Astrocyte (in vitro differentiated cells and primary cell): ENCODE measurements around the gene FMN1. TPM values are rescaled to one million over a fixed set of nuclear protein-coding genes. Genes with fewer than 3 reads are reported as not detected.

Experiments used
- DNase-seq: peaks from one replicate; pipeline ENCODE4 v3.0.0-alpha.2; 2010; ENCODE audit warnings: low read depth
- FAIRE-seq: peaks from 2 replicates; lab custom pipeline; 2011; peaks lifted over from hg19 to GRCh38; lab: Jason Lieb, UNC
- H2AFZ ChIP-seq: 2 replicates; pipeline ENCODE4 v1.6.0; 2012; ENCODE audit warnings: low read depth, low read length, inconsistent platforms
- H3K27ac ChIP-seq: 2 replicates; pipeline ENCODE4 v1.5.1; 2011; ENCODE audit warnings: low read depth, low read length, inconsistent platforms
- H3K27me3 ChIP-seq: 2 replicates; pipeline ENCODE4 v1.6.0; 2011; ENCODE audit warnings: low read length, inconsistent platforms; ENCODE audit not compliant: insufficient read depth
- H3K36me3 ChIP-seq: 2 replicates; pipeline ENCODE4 v1.5.1; 2011; ENCODE audit warnings: low read length, inconsistent platforms; ENCODE audit not compliant: insufficient read depth
- H3K4me1 ChIP-seq: 2 replicates; pipeline ENCODE4 v1.5.1; 2011; ENCODE audit warnings: low read length, inconsistent platforms; ENCODE audit not compliant: insufficient read depth
- H3K4me2 ChIP-seq: 2 replicates; pipeline ENCODE4 v1.6.0; 2012; ENCODE audit warnings: low read length, inconsistent platforms
- H3K4me3 ChIP-seq: 2 replicates; pipeline ENCODE4 v1.5.1; 2011; ENCODE audit warnings: low read depth, mild to moderate bottlenecking, low read length, inconsistent platforms; ENCODE audit not compliant: insufficient read depth
- H3K79me2 ChIP-seq: 2 replicates; pipeline ENCODE4 v1.6.0; 2012; ENCODE audit warnings: mild to moderate bottlenecking, low read length, inconsistent platforms; ENCODE audit not compliant: insufficient read depth
- H3K9ac ChIP-seq: 2 replicates; pipeline ENCODE4 v1.6.0; 2012; ENCODE audit warnings: mild to moderate bottlenecking, low read length, inconsistent platforms
- H3K9me3 ChIP-seq: 2 replicates; pipeline ENCODE4 v1.5.1; 2012; ENCODE audit warnings: low read depth, mild to moderate bottlenecking, low read length, inconsistent platforms; ENCODE audit not compliant: insufficient read depth
- H4K20me1 ChIP-seq: 2 replicates; pipeline ENCODE4 v1.6.0; 2012; ENCODE audit warnings: low read length, inconsistent platforms; ENCODE audit not compliant: insufficient read depth
- H3K27ac Mint-ChIP-seq: one replicate; pipeline ENCODE4 v1.8.0; 2021; ENCODE audit warnings: mild to moderate bottlenecking, mixed read lengths; ENCODE audit not compliant: unreplicated experiment
- H3K27me3 Mint-ChIP-seq: one replicate; pipeline ENCODE4 v1.8.0; 2021; ENCODE audit warnings: low read depth, mixed read lengths; ENCODE audit not compliant: unreplicated experiment
- H3K36me3 Mint-ChIP-seq: one replicate; pipeline ENCODE4 v1.8.0; 2021; ENCODE audit warnings: low read depth, mixed read lengths; ENCODE audit not compliant: unreplicated experiment
- H3K4me1 Mint-ChIP-seq: one replicate; pipeline ENCODE4 v1.8.0; 2021; ENCODE audit warnings: low read depth, mixed read lengths; ENCODE audit not compliant: unreplicated experiment
- H3K4me3 Mint-ChIP-seq: one replicate; pipeline ENCODE4 v1.8.0; 2021; ENCODE audit warnings: mild to moderate bottlenecking, moderate library complexity, mixed read lengths; ENCODE audit not compliant: unreplicated experiment
- H3K9me3 Mint-ChIP-seq: one replicate; pipeline ENCODE4 v1.8.0; 2021; ENCODE audit warnings: mild to moderate bottlenecking, mixed read lengths; ENCODE audit not compliant: unreplicated experiment
- EZH2 ChIP-seq: IDR thresholded peaks from 2 replicates; pipeline ENCODE4 v1.6.1; 2012; ENCODE audit warnings: mild to moderate bottlenecking, low read length, inconsistent platforms; ENCODE audit not compliant: insufficient read depth
- total RNA-seq: library from RNA; stranded (reverse); gene quantifications from 2 replicates; pipeline ENCODE4 v1.2.1, GENCODE V29; 2021
- TF ChIP-seq, protein P1 (sequence below): IDR thresholded peaks from 2 replicates; pipeline ENCODE4 v1.5.1; 2011; ENCODE audit warnings: low read depth, mild to moderate bottlenecking, inconsistent platforms, low read length, moderate library complexity; ENCODE audit not compliant: insufficient read depth

FMN1 gene
- total RNA-seq, 1 donor from 2014 or later: 5.3 TPM

DNA sequence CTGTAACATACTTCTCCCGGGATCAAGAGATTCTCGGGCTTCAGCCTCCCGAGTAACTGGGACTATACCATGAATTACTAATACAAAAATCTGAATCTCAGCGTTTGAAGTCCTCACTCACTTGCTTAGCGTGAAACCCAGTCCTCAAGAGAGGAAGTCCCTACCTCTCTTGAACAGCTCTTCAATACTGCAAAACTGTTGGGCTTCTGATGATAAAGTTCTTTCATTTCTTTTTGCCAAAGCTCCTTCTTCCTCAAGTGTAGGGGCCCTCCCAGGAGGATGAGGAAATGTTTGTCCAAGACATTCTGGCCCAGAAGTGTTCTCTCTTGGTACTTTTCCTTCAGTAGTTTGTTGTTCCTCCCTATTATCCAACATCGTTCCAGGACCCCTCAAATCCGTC, 48.5 kb downstream of the FMN1 start:
- no peak for TF ChIP-seq EZH2
- TF ChIP-seq, protein P1, sequence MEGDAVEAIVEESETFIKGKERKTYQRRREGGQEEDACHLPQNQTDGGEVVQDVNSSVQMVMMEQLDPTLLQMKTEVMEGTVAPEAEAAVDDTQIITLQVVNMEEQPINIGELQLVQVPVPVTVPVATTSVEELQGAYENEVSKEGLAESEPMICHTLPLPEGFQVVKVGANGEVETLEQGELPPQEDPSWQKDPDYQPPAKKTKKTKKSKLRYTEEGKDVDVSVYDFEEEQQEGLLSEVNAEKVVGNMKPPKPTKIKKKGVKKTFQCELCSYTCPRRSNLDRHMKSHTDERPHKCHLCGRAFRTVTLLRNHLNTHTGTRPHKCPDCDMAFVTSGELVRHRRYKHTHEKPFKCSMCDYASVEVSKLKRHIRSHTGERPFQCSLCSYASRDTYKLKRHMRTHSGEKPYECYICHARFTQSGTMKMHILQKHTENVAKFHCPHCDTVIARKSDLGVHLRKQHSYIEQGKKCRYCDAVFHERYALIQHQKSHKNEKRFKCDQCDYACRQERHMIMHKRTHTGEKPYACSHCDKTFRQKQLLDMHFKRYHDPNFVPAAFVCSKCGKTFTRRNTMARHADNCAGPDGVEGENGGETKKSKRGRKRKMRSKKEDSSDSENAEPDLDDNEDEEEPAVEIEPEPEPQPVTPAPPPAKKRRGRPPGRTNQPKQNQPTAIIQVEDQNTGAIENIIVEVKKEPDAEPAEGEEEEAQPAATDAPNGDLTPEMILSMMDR: no peak

DNA sequence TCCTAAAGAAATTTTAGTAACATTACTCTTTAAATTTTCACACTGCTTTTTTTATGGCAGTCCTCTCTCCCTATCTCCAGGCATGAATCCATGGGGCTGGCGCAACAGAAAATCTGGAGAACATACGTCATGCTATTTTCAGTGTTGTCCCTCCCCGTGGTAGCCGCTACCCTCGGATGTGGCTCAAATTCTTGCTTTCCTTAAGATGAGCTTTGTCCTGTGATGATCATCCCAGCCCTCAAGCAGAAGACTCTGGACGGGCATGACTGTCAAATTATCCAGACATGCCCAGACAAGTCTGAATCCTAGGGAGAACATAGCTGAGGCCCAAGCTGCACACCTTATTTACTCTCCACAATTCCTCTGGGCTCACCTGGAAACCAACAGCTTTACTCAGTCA, 49.1 kb downstream of the FMN1 start:
- Histone ChIP-seq H3K9ac (no peak overlapping the region), H4K20me1 (no peaks in the 10 kb centered on the region), H3K27me3 (peaks cover 2% of the 10 kb centered on the region), H3K27ac (no peak overlapping the region), H3K9me3 (no peaks in the 10 kb centered on the region), H2AFZ (peak overlapping the region; percentile 13), H3K4me3 (no peak overlapping the region), H3K4me1 (no peaks in the 10 kb centered on the region), H3K36me3 (no peaks in the 10 kb centered on the region), H3K4me2 (no peak overlapping the region), H3K79me2 (no peaks in the 10 kb centered on the region)
- Mint-ChIP-seq H3K27me3 (peaks cover 3% of the 10 kb centered on the region), H3K4me3 (no peak overlapping the region), H3K36me3 (peaks cover 2% of the 10 kb centered on the region), H3K27ac (peak overlapping the region; percentile 49), H3K9me3 (peaks cover 5% of the 10 kb centered on the region), H3K4me1 (peaks cover 7% of the 10 kb centered on the region)
- FAIRE-seq (no peak), DNase-seq (no peak)
- no peak for TF ChIP-seq EZH2
- TF ChIP-seq, protein P1: no peak

More for the DNA sequence above, 48.5 kb downstream of the FMN1 start:
- Mint-ChIP-seq H3K4me1 (peaks cover 7% of the 10 kb centered on the region), H3K36me3 (peaks cover 2% of the 10 kb centered on the region), H3K27ac (no peak overlapping the region), H3K4me3 (no peak overlapping the region), H3K27me3 (peaks cover 3% of the 10 kb centered on the region), H3K9me3 (peaks cover 5% of the 10 kb centered on the region)
- Histone ChIP-seq H4K20me1 (no peaks in the 10 kb centered on the region), H3K9ac (no peak overlapping the region), H3K4me2 (no peak overlapping the region), H3K9me3 (no peaks in the 10 kb centered on the region), H3K27ac (no peak overlapping the region), H3K27me3 (peaks cover 2% of the 10 kb centered on the region), H3K79me2 (no peaks in the 10 kb centered on the region), H3K4me3 (no peak overlapping the region), H3K36me3 (no peaks in the 10 kb centered on the region), H2AFZ (no peak overlapping the region), H3K4me1 (no peaks in the 10 kb centered on the region)
- FAIRE-seq: no peak
- DNase-seq: no peak

DNA sequence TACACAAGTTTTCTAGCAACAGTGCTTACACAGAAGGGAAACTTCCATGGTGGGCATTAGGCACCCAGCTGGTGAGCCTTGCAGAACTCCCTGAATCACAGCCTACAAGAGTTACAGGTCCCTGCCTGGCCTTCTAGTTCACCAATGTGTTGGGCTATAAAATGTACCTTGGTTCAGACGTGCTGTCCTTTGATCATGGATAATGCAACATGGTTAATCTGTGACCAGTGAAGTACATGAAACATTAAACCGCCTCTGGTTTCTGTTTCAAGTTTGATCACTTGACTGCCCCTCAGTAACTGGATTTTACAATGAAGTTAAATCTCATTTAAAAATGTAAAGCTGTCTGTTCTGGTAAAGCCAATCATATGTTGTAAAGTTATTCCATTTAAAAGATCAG, 51.8 kb downstream of the FMN1 start:
- H3K9ac ChIP-seq: no peak overlapping the region
- no peak overlapping the region for H2AFZ ChIP-seq
- H3K4me3 ChIP-seq: no peak overlapping the region
- peaks cover 3% of the 10 kb centered on the region for H3K27me3 Mint-ChIP-seq
- DNase-seq (no peak), FAIRE-seq (no peak)
- H3K4me2 ChIP-seq: no peak overlapping the region
- H3K27me3 ChIP-seq: peaks cover 2% of the 10 kb centered on the region
- H3K36me3 ChIP-seq: no peaks in the 10 kb centered on the region
- H4K20me1 ChIP-seq: no peaks in the 10 kb centered on the region
- TF ChIP-seq, protein P1: no peak
- no peak for TF ChIP-seq EZH2
- peaks cover 5% of the 10 kb centered on the region for H3K4me1 Mint-ChIP-seq
- H3K9me3 Mint-ChIP-seq: peaks cover 5% of the 10 kb centered on the region
- H3K36me3 Mint-ChIP-seq: peaks cover 2% of the 10 kb centered on the region
- H3K4me3 Mint-ChIP-seq: no peak overlapping the region
- no peaks in the 10 kb centered on the region for H3K79me2 ChIP-seq
- H3K4me1 ChIP-seq: no peaks in the 10 kb centered on the region
- no peak overlapping the region for H3K27ac Mint-ChIP-seq
- no peaks in the 10 kb centered on the region for H3K9me3 ChIP-seq
- no peak overlapping the region for H3K27ac ChIP-seq
